ENCODE measurements around the gene THBS4. TPM values are rescaled to one million over a fixed set of nuclear protein-coding genes. Genes with fewer than 3 reads are reported as not detected.

THBS4 gene
- total RNA-seq, 1 donor from 2014 or later = 51.4 TPM

- H3K36me3 ChIP-seq = no peaks in the 10 kb centered on the region
- intact Hi-C loops (cut with micrococcal nuclease) = no loop called here
- H3K4me1 ChIP-seq = peaks cover 4% of the 10 kb centered on the region
- H3K9me3 ChIP-seq (replicated peaks) = no peaks in the 10 kb centered on the region
- H3K4me3 ChIP-seq = peak overlapping the region; percentile 65
- no peak for TF ChIP-seq CTCF (IDR thresholded peaks at IDR 0.05; ENCODE audit: borderline replicate concordance)
- peaks cover 47% of the 10 kb centered on the region for H3K27me3 ChIP-seq (ENCODE audit: low read depth)
- DNase-seq = no peak
- H3K27ac ChIP-seq (replicated peaks) = peak overlapping the region; percentile 67
Measured at GRCh38 chr5:80036615-80037014, 1.5 kb downstream of the THBS4 start.

GRCh38 chr5:80037366-80037765, 2.2 kb downstream of the THBS4 start:
- TF ChIP-seq CTCF (IDR thresholded peaks at IDR 0.05; ENCODE audit: borderline replicate concordance) = no peak
- no peak for DNase-seq
- Histone ChIP-seq H3K4me1 (peaks cover 4% of the 10 kb centered on the region), H3K36me3 (no peaks in the 10 kb centered on the region), H3K4me3 (peak overlapping the region; percentile 65), H3K9me3 (replicated peaks) (no peaks in the 10 kb centered on the region), H3K27me3 (ENCODE audit: low read depth) (peaks cover 45% of the 10 kb centered on the region), H3K27ac (replicated peaks) (peak overlapping the region; percentile 2)
- intact Hi-C loops (cut with micrococcal nuclease) = no loop called here

GRCh38 chr5:80039650-80040049, 4.5 kb downstream of the THBS4 start:
- no peaks in the 10 kb centered on the region for H3K36me3 ChIP-seq
- H3K9me3 ChIP-seq (replicated peaks) = no peaks in the 10 kb centered on the region
- intact Hi-C loops (cut with micrococcal nuclease) = no loop called here
- H3K27me3 ChIP-seq (ENCODE audit: low read depth) = peaks cover 22% of the 10 kb centered on the region
- H3K4me1 ChIP-seq = peaks cover 4% of the 10 kb centered on the region
- DNase-seq = no peak
- no peak overlapping the region for H3K27ac ChIP-seq (replicated peaks)
- no peak for TF ChIP-seq CTCF (IDR thresholded peaks at IDR 0.05; ENCODE audit: borderline replicate concordance)
- H3K4me3 ChIP-seq = no peak overlapping the region

GRCh38 chr5:80041527-80041926, 6.4 kb downstream of the THBS4 start:
- no peak for TF ChIP-seq CTCF (IDR thresholded peaks at IDR 0.05; ENCODE audit: borderline replicate concordance)
- H3K36me3 ChIP-seq = no peaks in the 10 kb centered on the region
- intact Hi-C loops (cut with micrococcal nuclease) = no loop called here
- H3K4me1 ChIP-seq = no peaks in the 10 kb centered on the region
- H3K4me3 ChIP-seq = no peak overlapping the region
- DNase-seq = no peak
- peaks cover 3% of the 10 kb centered on the region for H3K27me3 ChIP-seq (ENCODE audit: low read depth)
- no peaks in the 10 kb centered on the region for H3K9me3 ChIP-seq (replicated peaks)
- H3K27ac ChIP-seq (replicated peaks) = no peak overlapping the region

- Histone ChIP-seq H3K36me3 (no peaks in the 10 kb centered on the region), H3K27ac (replicated peaks) (no peak overlapping the region), H3K4me1 (no peaks in the 10 kb centered on the region), H3K9me3 (replicated peaks) (no peaks in the 10 kb centered on the region), H3K4me3 (no peak overlapping the region), H3K27me3 (ENCODE audit: low read depth) (no peaks in the 10 kb centered on the region)
- intact Hi-C loops (cut with micrococcal nuclease) = no loop called here
- TF ChIP-seq CTCF (IDR thresholded peaks at IDR 0.05; ENCODE audit: borderline replicate concordance) = no peak
- no peak for DNase-seq
Measured at GRCh38 chr5:80042330-80042729, 7.2 kb downstream of the THBS4 start.

GRCh38 chr5:80043187-80043586, 8.0 kb downstream of the THBS4 start:
- Histone ChIP-seq H3K36me3 (no peaks in the 10 kb centered on the region), H3K27me3 (ENCODE audit: low read depth) (no peaks in the 10 kb centered on the region), H3K4me1 (no peaks in the 10 kb centered on the region), H3K9me3 (replicated peaks) (no peaks in the 10 kb centered on the region), H3K4me3 (no peak overlapping the region), H3K27ac (replicated peaks) (no peak overlapping the region)
- DNase-seq = no peak
- TF ChIP-seq CTCF (IDR thresholded peaks at IDR 0.05; ENCODE audit: borderline replicate concordance) = no peak
- intact Hi-C loops (cut with micrococcal nuclease) = no loop called here

All from left ventricle myocardium inferior (tissue), 1 donor.